H1 (cell line): ENCODE measurements around the gene MKRN1. TPM values are rescaled to one million over a fixed set of nuclear protein-coding genes. Genes with fewer than 3 reads are reported as not detected.

Source experiments
- CBX8 ChIP-seq: fragments of 300-800, 300-1000 bp; sonication (generic); IDR thresholded peaks from 2 replicates; pipeline ENCODE4 v1.7.1; 2016; ENCODE audit warnings: low read depth, low read length, borderline replicate concordance
- EGR1 ChIP-seq: IDR thresholded peaks from 2 replicates; pipeline ENCODE4 v1.6.1; 2011; ENCODE audit warnings: low read depth, low read length, borderline replicate concordance
- EZH2 ChIP-seq: fragments of 200-600 bp; sonication (generic); IDR thresholded peaks from 2 replicates; pipeline ENCODE4 v1.7.1; 2012; ENCODE audit warnings: low read depth, mild to moderate bottlenecking, moderate library complexity, low read length, inconsistent platforms; ENCODE audit not compliant: severe bottlenecking
- JUND ChIP-seq: IDR thresholded peaks from 2 replicates; pipeline ENCODE4 v1.6.1; 2011; ENCODE audit warnings: mild to moderate bottlenecking, improper control_type of control experiment, low read length
- polyA plus RNA-seq, 7 experiments: library from polyadenylated mRNA; depleted of rRNA in 3 of 7; stranded (reverse) in 5 of 7; unstranded in 2 of 7; fragments of >200 nt in 5 of 7; fragments of 200-250 nt in 2 of 7; gene quantifications; 1 replicate in 5 of 7; 2 replicates in 1 of 7; 4 replicates in 1 of 7; pipeline versions ENCODE4 v1.2.1 to v1.2.3, GENCODE V29; 2011 to 2013; ENCODE audit warnings: missing spikeins in 2 of 7, mixed read lengths in 2 of 7
- total RNA-seq: library from RNA; stranded (reverse); fragmentation: NEBNext Ultra II Directional; extraction: Animal tissue kit (Norgen Biotek cat#: 25700); gene quantifications from 2 replicates; pipeline ENCODE4 v1.2.1, GENCODE V29; 2021
- TF ChIP-seq, protein P1 (sequence below): fragments of 300-600 bp; sonication (generic); IDR thresholded peaks from 2 replicates; pipeline ENCODE4 v1.7.1; 2012; ENCODE audit warnings: low read length, moderate library complexity, mild to moderate bottlenecking, inconsistent platforms; ENCODE audit not compliant: insufficient replicate concordance

Gene MKRN1
- total and polyA plus RNA-seq, 2 of the 8 experiments (the other 6 are each of a cell fraction or from before 2014, with no cell fraction given), result 46.2 to 99.6 TPM

DNA sequence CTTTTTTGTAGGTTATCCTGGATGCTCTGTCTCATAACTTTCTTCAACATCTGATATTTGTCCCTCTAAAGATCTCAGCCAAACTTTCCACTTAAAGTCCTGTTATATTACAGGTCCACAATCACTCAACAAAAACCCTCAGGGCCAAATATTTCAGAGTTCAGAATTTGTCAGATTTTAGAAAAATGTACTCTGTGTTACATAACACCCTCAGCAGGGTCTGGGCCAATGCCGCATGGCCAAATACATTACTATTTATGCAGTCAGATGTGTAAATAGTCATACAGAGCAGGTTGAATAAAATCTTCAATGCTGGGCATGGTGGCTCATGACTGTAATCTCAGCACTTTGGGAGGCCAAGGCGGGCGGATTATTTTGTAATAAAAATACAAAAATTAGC is 63.9 kb downstream of the MKRN1 start (continued):
- TF ChIP-seq, protein P1, sequence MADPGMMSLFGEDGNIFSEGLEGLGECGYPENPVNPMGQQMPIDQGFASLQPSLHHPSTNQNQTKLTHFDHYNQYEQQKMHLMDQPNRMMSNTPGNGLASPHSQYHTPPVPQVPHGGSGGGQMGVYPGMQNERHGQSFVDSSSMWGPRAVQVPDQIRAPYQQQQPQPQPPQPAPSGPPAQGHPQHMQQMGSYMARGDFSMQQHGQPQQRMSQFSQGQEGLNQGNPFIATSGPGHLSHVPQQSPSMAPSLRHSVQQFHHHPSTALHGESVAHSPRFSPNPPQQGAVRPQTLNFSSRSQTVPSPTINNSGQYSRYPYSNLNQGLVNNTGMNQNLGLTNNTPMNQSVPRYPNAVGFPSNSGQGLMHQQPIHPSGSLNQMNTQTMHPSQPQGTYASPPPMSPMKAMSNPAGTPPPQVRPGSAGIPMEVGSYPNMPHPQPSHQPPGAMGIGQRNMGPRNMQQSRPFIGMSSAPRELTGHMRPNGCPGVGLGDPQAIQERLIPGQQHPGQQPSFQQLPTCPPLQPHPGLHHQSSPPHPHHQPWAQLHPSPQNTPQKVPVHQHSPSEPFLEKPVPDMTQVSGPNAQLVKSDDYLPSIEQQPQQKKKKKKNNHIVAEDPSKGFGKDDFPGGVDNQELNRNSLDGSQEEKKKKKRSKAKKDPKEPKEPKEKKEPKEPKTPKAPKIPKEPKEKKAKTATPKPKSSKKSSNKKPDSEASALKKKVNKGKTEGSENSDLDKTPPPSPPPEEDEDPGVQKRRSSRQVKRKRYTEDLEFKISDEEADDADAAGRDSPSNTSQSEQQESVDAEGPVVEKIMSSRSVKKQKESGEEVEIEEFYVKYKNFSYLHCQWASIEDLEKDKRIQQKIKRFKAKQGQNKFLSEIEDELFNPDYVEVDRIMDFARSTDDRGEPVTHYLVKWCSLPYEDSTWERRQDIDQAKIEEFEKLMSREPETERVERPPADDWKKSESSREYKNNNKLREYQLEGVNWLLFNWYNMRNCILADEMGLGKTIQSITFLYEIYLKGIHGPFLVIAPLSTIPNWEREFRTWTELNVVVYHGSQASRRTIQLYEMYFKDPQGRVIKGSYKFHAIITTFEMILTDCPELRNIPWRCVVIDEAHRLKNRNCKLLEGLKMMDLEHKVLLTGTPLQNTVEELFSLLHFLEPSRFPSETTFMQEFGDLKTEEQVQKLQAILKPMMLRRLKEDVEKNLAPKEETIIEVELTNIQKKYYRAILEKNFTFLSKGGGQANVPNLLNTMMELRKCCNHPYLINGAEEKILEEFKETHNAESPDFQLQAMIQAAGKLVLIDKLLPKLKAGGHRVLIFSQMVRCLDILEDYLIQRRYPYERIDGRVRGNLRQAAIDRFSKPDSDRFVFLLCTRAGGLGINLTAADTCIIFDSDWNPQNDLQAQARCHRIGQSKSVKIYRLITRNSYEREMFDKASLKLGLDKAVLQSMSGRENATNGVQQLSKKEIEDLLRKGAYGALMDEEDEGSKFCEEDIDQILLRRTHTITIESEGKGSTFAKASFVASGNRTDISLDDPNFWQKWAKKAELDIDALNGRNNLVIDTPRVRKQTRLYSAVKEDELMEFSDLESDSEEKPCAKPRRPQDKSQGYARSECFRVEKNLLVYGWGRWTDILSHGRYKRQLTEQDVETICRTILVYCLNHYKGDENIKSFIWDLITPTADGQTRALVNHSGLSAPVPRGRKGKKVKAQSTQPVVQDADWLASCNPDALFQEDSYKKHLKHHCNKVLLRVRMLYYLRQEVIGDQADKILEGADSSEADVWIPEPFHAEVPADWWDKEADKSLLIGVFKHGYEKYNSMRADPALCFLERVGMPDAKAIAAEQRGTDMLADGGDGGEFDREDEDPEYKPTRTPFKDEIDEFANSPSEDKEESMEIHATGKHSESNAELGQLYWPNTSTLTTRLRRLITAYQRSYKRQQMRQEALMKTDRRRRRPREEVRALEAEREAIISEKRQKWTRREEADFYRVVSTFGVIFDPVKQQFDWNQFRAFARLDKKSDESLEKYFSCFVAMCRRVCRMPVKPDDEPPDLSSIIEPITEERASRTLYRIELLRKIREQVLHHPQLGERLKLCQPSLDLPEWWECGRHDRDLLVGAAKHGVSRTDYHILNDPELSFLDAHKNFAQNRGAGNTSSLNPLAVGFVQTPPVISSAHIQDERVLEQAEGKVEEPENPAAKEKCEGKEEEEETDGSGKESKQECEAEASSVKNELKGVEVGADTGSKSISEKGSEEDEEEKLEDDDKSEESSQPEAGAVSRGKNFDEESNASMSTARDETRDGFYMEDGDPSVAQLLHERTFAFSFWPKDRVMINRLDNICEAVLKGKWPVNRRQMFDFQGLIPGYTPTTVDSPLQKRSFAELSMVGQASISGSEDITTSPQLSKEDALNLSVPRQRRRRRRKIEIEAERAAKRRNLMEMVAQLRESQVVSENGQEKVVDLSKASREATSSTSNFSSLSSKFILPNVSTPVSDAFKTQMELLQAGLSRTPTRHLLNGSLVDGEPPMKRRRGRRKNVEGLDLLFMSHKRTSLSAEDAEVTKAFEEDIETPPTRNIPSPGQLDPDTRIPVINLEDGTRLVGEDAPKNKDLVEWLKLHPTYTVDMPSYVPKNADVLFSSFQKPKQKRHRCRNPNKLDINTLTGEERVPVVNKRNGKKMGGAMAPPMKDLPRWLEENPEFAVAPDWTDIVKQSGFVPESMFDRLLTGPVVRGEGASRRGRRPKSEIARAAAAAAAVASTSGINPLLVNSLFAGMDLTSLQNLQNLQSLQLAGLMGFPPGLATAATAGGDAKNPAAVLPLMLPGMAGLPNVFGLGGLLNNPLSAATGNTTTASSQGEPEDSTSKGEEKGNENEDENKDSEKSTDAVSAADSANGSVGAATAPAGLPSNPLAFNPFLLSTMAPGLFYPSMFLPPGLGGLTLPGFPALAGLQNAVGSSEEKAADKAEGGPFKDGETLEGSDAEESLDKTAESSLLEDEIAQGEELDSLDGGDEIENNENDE, result no peak
- no peak for TF ChIP-seq EGR1
- no peak for TF ChIP-seq CBX8
- TF ChIP-seq JUND, result no peak
- no peak for TF ChIP-seq EZH2
